ENCODE data around the gene DDX55. TPM values are rescaled to one million over a fixed set of nuclear protein-coding genes. Genes with fewer than 3 reads are reported as not detected.
A peak's percentile ranks its signal among the peaks of the same experiment; 100 is the strongest.
"Not testable (repeated sequence)": the region's sequence is repeated elsewhere in the genome, so short reads cannot be mapped to it uniquely, and the experiment has no call there.

DDX55 gene
- total RNA-seq, 2 experiments from 2014 or later = 51.7 to 55.4 TPM

- DNase-seq (no peak), ATAC-seq (no peak)
- peak overlapping the region; percentile 62 for H3K27ac Mint-ChIP-seq
- intact Hi-C loops (cut with micrococcal nuclease) = no loop called here
- peak overlapping the region; percentile 48 for H3K4me3 Mint-ChIP-seq
- no peak for TF ChIP-seq CTCF (IDR thresholded peaks at IDR 0.05)
- peaks cover 30% of the 10 kb centered on the region for H3K4me1 Mint-ChIP-seq (ENCODE audit: low read depth)
- peaks cover 41% of the 10 kb centered on the region for H3K36me3 Mint-ChIP-seq (ENCODE audit: low read depth)
- no peaks in the 10 kb centered on the region for H3K27me3 Mint-ChIP-seq
- H3K9me3 Mint-ChIP-seq = peaks cover 2% of the 10 kb centered on the region
- ChIA-PET POLR2A (no interaction called here), CTCF (no interaction called here)
These were observed 2.2 kb upstream of the DDX55 start for GRCh38 chr12:123599721-123600120.

- no peak for ATAC-seq
- DNase-seq = peak; percentile 38
- intact Hi-C loops (cut with micrococcal nuclease) = no loop called here
- POLR2A ChIA-PET = interaction anchor here (0.7 to 2.9 kb wide), 15 partner anchors 8 to 1077 kb away, joined by 3 to 14 read pairs (median 4); partner anchors contain the start of genes KMT5A and MPHOSPH9
- Mint-ChIP-seq H3K4me1 (ENCODE audit: low read depth) (peaks cover 33% of the 10 kb centered on the region), H3K36me3 (ENCODE audit: low read depth) (peaks cover 50% of the 10 kb centered on the region), H3K27ac (peak overlapping the region; percentile 91), H3K4me3 (peak overlapping the region; percentile 88), H3K9me3 (peaks cover 2% of the 10 kb centered on the region), H3K27me3 (no peaks in the 10 kb centered on the region)
- CTCF ChIA-PET = interaction anchor here (1.2 to 2.1 kb wide), 4 partner anchors 16 to 332 kb away, joined by 3 to 7 read pairs (median 4); no protein-coding TSS in a partner anchor
- TF ChIP-seq CTCF (IDR thresholded peaks at IDR 0.05) = no peak
These were observed 824 bp downstream of the DDX55 start for GRCh38 chr12:123602651-123603195.

GRCh38 chr12:123603495-123603894 is 1.6 kb downstream of the DDX55 start:
- H3K36me3 Mint-ChIP-seq (ENCODE audit: low read depth) = peaks cover 57% of the 10 kb centered on the region

GRCh38 chr12:123607756-123608155 is 5.9 kb downstream of the DDX55 start:
- ATAC-seq = no peak
- CTCF ChIA-PET = interaction anchor here (1.5 kb wide), 1 partner anchor 11 kb away, joined by 4 read pairs; no protein-coding TSS in a partner anchor
- intact Hi-C loops (cut with micrococcal nuclease) = no loop called here
- TF ChIP-seq CTCF (IDR thresholded peaks at IDR 0.05) = no peak
- no peaks in the 10 kb centered on the region for H3K9me3 Mint-ChIP-seq
- H3K4me3 Mint-ChIP-seq = no peak overlapping the region
- peaks cover 63% of the 10 kb centered on the region for H3K36me3 Mint-ChIP-seq (ENCODE audit: low read depth)
- no peaks in the 10 kb centered on the region for H3K27me3 Mint-ChIP-seq
- H3K4me1 Mint-ChIP-seq (ENCODE audit: low read depth) = peaks cover 24% of the 10 kb centered on the region
- POLR2A ChIA-PET = interaction anchor here (1.5 kb wide), 1 partner anchor 14 kb away, joined by 8 read pairs; no protein-coding TSS in a partner anchor
- no peak for DNase-seq
- H3K27ac Mint-ChIP-seq = no peak overlapping the region

More at GRCh38 chr12:123603495-123603894, 1.6 kb downstream of the DDX55 start:
- Mint-ChIP-seq H3K4me1 (ENCODE audit: low read depth) (peaks cover 33% of the 10 kb centered on the region), H3K4me3 (peak overlapping the region; percentile 88)
- intact Hi-C loops (cut with micrococcal nuclease); H3K27ac Mint-ChIP-seq; H3K27me3 Mint-ChIP-seq; ATAC-seq; DNase-seq; H3K9me3 Mint-ChIP-seq: not testable (repeated sequence)
- POLR2A ChIA-PET = interaction anchor here (0.6 to 2.9 kb wide), 4 partner anchors 16 to 1101 kb away, joined by 3 to 14 read pairs (median 4); no protein-coding TSS in a partner anchor
- CTCF ChIA-PET = interaction anchor here (1.3 kb wide), 1 partner anchor 333 kb away, joined by 3 read pairs; no protein-coding TSS in a partner anchor

- POLR2A ChIA-PET = interaction anchor here (1.5 kb wide), 1 partner anchor 13 kb away, joined by 8 read pairs; no protein-coding TSS in a partner anchor
- Mint-ChIP-seq H3K4me3 (no peak overlapping the region), H3K27me3 (no peaks in the 10 kb centered on the region), H3K27ac (no peak overlapping the region), H3K36me3 (ENCODE audit: low read depth) (peaks cover 64% of the 10 kb centered on the region), H3K9me3 (no peaks in the 10 kb centered on the region), H3K4me1 (ENCODE audit: low read depth) (peaks cover 20% of the 10 kb centered on the region)
- CTCF ChIA-PET = interaction anchor here (1.5 kb wide), 1 partner anchor 11 kb away, joined by 4 read pairs; no protein-coding TSS in a partner anchor
- ATAC-seq (no peak), DNase-seq (no peak)
- intact Hi-C loops (cut with micrococcal nuclease) = no loop called here
- TF ChIP-seq CTCF (IDR thresholded peaks at IDR 0.05) = no peak
These were observed 6.3 kb downstream of the DDX55 start for GRCh38 chr12:123608182-123608581.
